Astrocyte of the spinal cord (primary cell): ENCODE results near the gene FTCDNL1.

ENCODE experiments used
- DNase-seq: peaks from one replicate; pipeline ENCODE4 v3.0.0; 2011; ENCODE audit warnings: low read depth, low spot score
- H3K4me3 ChIP-seq: 2 replicates; pipeline ENCODE4 v1.5.1; 2011; ENCODE audit warnings: low read depth, mild to moderate bottlenecking, low read length, moderate library complexity
- CTCF ChIP-seq: IDR thresholded peaks from 2 replicates; pipeline ENCODE4 v1.5.1; 2012; ENCODE audit warnings: low read depth, mild to moderate bottlenecking, low read length, inconsistent platforms
- in situ Hi-C: cut with HindIII; loops from 2 replicates; pipeline ENCODE4 v1.10.0; 2017; ENCODE audit warnings: low sequenced_read_pairs

Gene FTCDNL1

GRCh38 chr2:199772035-199772976, 78.7 kb downstream of the FTCDNL1 start:
- H3K4me3 ChIP-seq, result no peak overlapping the region
- no peak for DNase-seq
- in situ Hi-C loops, result no loop called here
- no peak for TF ChIP-seq CTCF

- in situ Hi-C loops, result no loop called here
- no peak for TF ChIP-seq CTCF
- no peak for DNase-seq
Observed at GRCh38 chr2:199770716-199771115, 80.3 kb downstream of the FTCDNL1 start.

GRCh38 chr2:199765646-199766045, 85.3 kb downstream of the FTCDNL1 start:
- H3K4me3 ChIP-seq, result no peak overlapping the region
- TF ChIP-seq CTCF, result no peak
- no peak for DNase-seq
- in situ Hi-C loops, result no loop called here

More at GRCh38 chr2:199770716-199771115, 80.3 kb downstream of the FTCDNL1 start:
- no peak overlapping the region for H3K4me3 ChIP-seq

GRCh38 chr2:199764273-199764800, 86.7 kb downstream of the FTCDNL1 start:
- TF ChIP-seq CTCF, result no peak
- H3K4me3 ChIP-seq, result no peak overlapping the region
- in situ Hi-C loops, result no loop called here
- no peak for DNase-seq

GRCh38 chr2:199762963-199763362, 88.0 kb downstream of the FTCDNL1 start:
- in situ Hi-C loops, result no loop called here
- no peak overlapping the region for H3K4me3 ChIP-seq
- no peak for DNase-seq
- TF ChIP-seq CTCF, result no peak

- no peak for TF ChIP-seq CTCF
- no peak overlapping the region for H3K4me3 ChIP-seq
- in situ Hi-C loops, result no loop called here
- DNase-seq, result no peak
Observed at GRCh38 chr2:199760574-199760973, 90.4 kb downstream of the FTCDNL1 start.
